Trophoblast cell (in vitro differentiated cells and primary cell): ENCODE measurements around the gene PHF11.

Source experiments
- DNase-seq, 2 donors: peaks; one replicate each; pipeline ENCODE4 v3.0.0-alpha.2; 2016
- H2AFZ ChIP-seq: 2 replicates; pipeline ENCODE4 v1.6.1; 2013; ENCODE audit warnings: low read length, moderate library complexity, mild to moderate bottlenecking; ENCODE audit not compliant: insufficient read depth, poor library complexity
- H2AK5ac ChIP-seq: 2 replicates; pipeline ENCODE4 v1.6.1; 2013; ENCODE audit warnings: mild to moderate bottlenecking, low read length
- H2BK120ac ChIP-seq: 2 replicates; pipeline ENCODE4 v1.6.1; 2013; ENCODE audit warnings: low read length, mild to moderate bottlenecking, moderate library complexity; ENCODE audit not compliant: insufficient read depth, poor library complexity
- H2BK12ac ChIP-seq: 2 replicates; pipeline ENCODE4 v1.6.1; 2013; ENCODE audit warnings: mild to moderate bottlenecking, low read length, moderate library complexity
- H2BK5ac ChIP-seq: 2 replicates; pipeline ENCODE4 v1.6.1; 2013; ENCODE audit warnings: low read length, low read depth, moderate library complexity, mild to moderate bottlenecking; ENCODE audit not compliant: poor library complexity
- H3K14ac ChIP-seq: 2 replicates; pipeline ENCODE4 v1.6.1; 2013; ENCODE audit warnings: mild to moderate bottlenecking, low read length
- H3K18ac ChIP-seq: 2 replicates; pipeline ENCODE4 v1.6.1; 2013; ENCODE audit warnings: mild to moderate bottlenecking, low read length
- H3K23ac ChIP-seq: 2 replicates; pipeline ENCODE4 v1.6.1; 2013; ENCODE audit warnings: low read length
- H3K27ac ChIP-seq: 2 replicates; pipeline ENCODE4 v1.5.1; 2013; ENCODE audit warnings: low read depth, mild to moderate bottlenecking, inconsistent platforms, low read length, moderate library complexity
- H3K27me3 ChIP-seq: 2 replicates; pipeline ENCODE4 v1.6.1; 2013; ENCODE audit warnings: inconsistent platforms, mild to moderate bottlenecking, low read length, moderate library complexity; ENCODE audit not compliant: insufficient read depth
- H3K36me3 ChIP-seq, 2 experiments: 1 replicate in 1 of 2; 2 replicates in 1 of 2; pipeline ENCODE4 v1.6.1; 2013; ENCODE audit warnings: low read length in 2 of 2, mild to moderate bottlenecking in 2 of 2, moderate library complexity in 1 of 2; ENCODE audit not compliant: insufficient read depth in 2 of 2, control insufficient read depth in 1 of 2
- H3K4ac ChIP-seq: 2 replicates; pipeline ENCODE4 v1.6.1; 2013; ENCODE audit warnings: low read depth, mild to moderate bottlenecking, low read length, moderate library complexity
- H3K4me1 ChIP-seq, 2 experiments: 1 replicate in 1 of 2; 2 replicates in 1 of 2; pipeline ENCODE4 v1.6.1; 2013; ENCODE audit warnings: low read length in 2 of 2, mild to moderate bottlenecking in 2 of 2, moderate library complexity in 1 of 2; ENCODE audit not compliant: insufficient read depth in 2 of 2, control insufficient read depth in 1 of 2
- H3K4me2 ChIP-seq: 2 replicates; pipeline ENCODE4 v1.6.1; 2013; ENCODE audit warnings: inconsistent platforms, mild to moderate bottlenecking, low read length, moderate library complexity
- H3K4me3 ChIP-seq: 2 replicates; pipeline ENCODE4 v1.5.1; 2013; ENCODE audit warnings: mild to moderate bottlenecking, low read depth, low read length, inconsistent platforms
- H3K79me1 ChIP-seq: one replicate; pipeline ENCODE4 v1.6.1; 2013; ENCODE audit warnings: low read length
- H3K79me2 ChIP-seq: 2 replicates; pipeline ENCODE4 v1.6.1; 2013; ENCODE audit warnings: low read length, mild to moderate bottlenecking; ENCODE audit not compliant: control insufficient read depth, insufficient read depth, poor library complexity
- H3K9ac ChIP-seq: 2 replicates; pipeline ENCODE4 v1.6.1; 2013; ENCODE audit warnings: mild to moderate bottlenecking, low read length
- H3K9me3 ChIP-seq: 2 replicates; pipeline ENCODE4 v1.6.1; 2013; ENCODE audit warnings: low read depth, mild to moderate bottlenecking, control low read depth, inconsistent platforms, low read length; ENCODE audit not compliant: insufficient read depth
- H4K12ac ChIP-seq: 2 replicates; pipeline ENCODE4 v1.6.1; 2013; ENCODE audit warnings: low read depth, mild to moderate bottlenecking, low read length, moderate library complexity
- H4K8ac ChIP-seq: 2 replicates; pipeline ENCODE4 v1.6.1; 2013; ENCODE audit warnings: low read depth, mild to moderate bottlenecking, low read length, moderate library complexity
- H4K91ac ChIP-seq: one replicate; pipeline ENCODE4 v1.6.1; 2013; ENCODE audit warnings: low read depth, mild to moderate bottlenecking, low read length, moderate library complexity
- WGBS: extraction: QIAGEN DNeasy Blood & Tissue Kit; methylation state at CpG from one replicate; pipeline ENCODE4 v1.1.7; 2013; ENCODE audit warnings: missing lambda C conversion rate; ENCODE audit not compliant: insufficient read length, insufficient coverage; ENCODE audit errors: extremely low coverage; 5-methylcytosine and 5-hydroxymethylcytosine counted together

Gene PHF11

GRCh38 chr13:49536144-49536873 is 40.6 kb downstream of the PHF11 start:
- Histone ChIP-seq H3K9ac (no peak overlapping the region), H3K4me2 (no peak overlapping the region), H3K36me3 (peaks cover 2 to 3% of the 10 kb centered on the region in 2 experiments), H3K27ac (no peak overlapping the region), H3K9me3 (no peaks in the 10 kb centered on the region), H3K4ac (no peak overlapping the region), H2BK120ac (no peak overlapping the region), H3K27me3 (no peaks in the 10 kb centered on the region), H3K4me3 (no peak overlapping the region), H3K14ac (no peak overlapping the region), H2BK12ac (no peak overlapping the region), H2BK5ac (no peak overlapping the region), H3K18ac (no peak overlapping the region), H4K8ac (no peak overlapping the region), H3K23ac (no peak overlapping the region), H2AFZ (no peak overlapping the region), H3K79me2 (no peaks in the 10 kb centered on the region), H4K91ac (no peak overlapping the region), H2AK5ac (no peak overlapping the region), H3K79me1 (peaks cover 4% of the 10 kb centered on the region), H4K12ac (no peak overlapping the region), H3K4me1 (peaks cover 0 to 2% of the 10 kb centered on the region in 2 experiments)
- WGBS, result no CpG with 5 or more reads among the region's 7 CpGs
- DNase-seq, result no peak

GRCh38 chr13:49538404-49538803 is 42.7 kb downstream of the PHF11 start:
- H3K4ac ChIP-seq, result no peak overlapping the region
- no peak overlapping the region for H3K27ac ChIP-seq
- no peak overlapping the region for H2AFZ ChIP-seq
- peaks cover 4 to 5% of the 10 kb centered on the region in 2 experiments for H3K36me3 ChIP-seq
- no peak overlapping the region for H4K91ac ChIP-seq
- H3K4me1 ChIP-seq, result peaks cover 3 to 4% of the 10 kb centered on the region in 2 experiments
- no peak overlapping the region for H3K4me2 ChIP-seq
- H3K79me1 ChIP-seq, result peaks cover 4% of the 10 kb centered on the region
- H3K79me2 ChIP-seq, result no peaks in the 10 kb centered on the region
- H3K27me3 ChIP-seq, result no peaks in the 10 kb centered on the region
- no peak overlapping the region for H3K23ac ChIP-seq
- no peak overlapping the region for H4K12ac ChIP-seq
- H3K9ac ChIP-seq, result no peak overlapping the region
- no peak for DNase-seq
- no peak overlapping the region for H2BK12ac ChIP-seq
- no peak overlapping the region for H4K8ac ChIP-seq
- H3K14ac ChIP-seq, result no peak overlapping the region
- H2AK5ac ChIP-seq, result no peak overlapping the region
- H2BK120ac ChIP-seq, result no peak overlapping the region
- no peaks in the 10 kb centered on the region for H3K9me3 ChIP-seq
- H2BK5ac ChIP-seq, result no peak overlapping the region
- no CpG with 5 or more reads among the region's 2 CpGs for WGBS
- no peak overlapping the region for H3K18ac ChIP-seq
- H3K4me3 ChIP-seq, result no peak overlapping the region

- Histone ChIP-seq H2BK120ac (no peak overlapping the region), H3K4ac (no peak overlapping the region), H3K79me2 (no peaks in the 10 kb centered on the region), H2AFZ (no peak overlapping the region), H3K27me3 (no peaks in the 10 kb centered on the region), H2BK5ac (no peak overlapping the region), H4K12ac (no peak overlapping the region), H3K9me3 (no peaks in the 10 kb centered on the region), H4K8ac (no peak overlapping the region), H3K4me2 (no peak overlapping the region), H4K91ac (no peak overlapping the region), H3K9ac (no peak overlapping the region), H2AK5ac (no peak overlapping the region), H2BK12ac (no peak overlapping the region), H3K27ac (peak overlapping the region; percentile 56), H3K4me3 (no peak overlapping the region), H3K14ac (no peak overlapping the region), H3K23ac (no peak overlapping the region), H3K79me1 (peaks cover 4% of the 10 kb centered on the region), H3K4me1 (peaks cover 3 to 4% of the 10 kb centered on the region in 2 experiments), H3K36me3 (peaks cover 4 to 5% of the 10 kb centered on the region in 2 experiments), H3K18ac (no peak overlapping the region)
- WGBS, result no CpG with 5 or more reads among the region's 5 CpGs
- no peak for DNase-seq
These were observed 43.6 kb downstream of the PHF11 start for GRCh38 chr13:49539313-49539712.

GRCh38 chr13:49539746-49540145 is 44.0 kb downstream of the PHF11 start:
- Histone ChIP-seq H3K23ac (no peak overlapping the region), H3K4me1 (peaks cover 3 to 4% of the 10 kb centered on the region in 2 experiments), H3K4ac (no peak overlapping the region), H2BK12ac (no peak overlapping the region), H3K36me3 (peaks cover 4 to 5% of the 10 kb centered on the region in 2 experiments), H4K12ac (no peak overlapping the region), H2AK5ac (no peak overlapping the region), H3K9ac (no peak overlapping the region), H3K27ac (peak overlapping the region; percentile 92), H3K14ac (no peak overlapping the region), H4K8ac (no peak overlapping the region), H2AFZ (no peak overlapping the region), H3K4me2 (no peak overlapping the region), H4K91ac (no peak overlapping the region), H3K79me1 (peaks cover 4% of the 10 kb centered on the region), H2BK120ac (no peak overlapping the region), H3K9me3 (no peaks in the 10 kb centered on the region), H2BK5ac (no peak overlapping the region), H3K4me3 (no peak overlapping the region), H3K79me2 (no peaks in the 10 kb centered on the region), H3K18ac (no peak overlapping the region), H3K27me3 (no peaks in the 10 kb centered on the region)
- WGBS, result no CpG with 5 or more reads among the region's 3 CpGs
- DNase-seq, result no peak
